Neural cell (in vitro differentiated cells): ENCODE data around the gene ZNF438. TPM values are rescaled to one million over a fixed set of nuclear protein-coding genes. Genes with fewer than 3 reads are reported as not detected.

ENCODE experiments used
- H2AFZ ChIP-seq: fragments of 200-600, 300-800 bp; sonication (generic), shearing (Covaris generic); 2 replicates; pipeline ENCODE4 v1.6.0; 2014; ENCODE audit warnings: low read depth, mild to moderate bottlenecking, antibody characterized with exemption, low read length, moderate library complexity
- H3F3A ChIP-seq: fragments of 200-600 bp; shearing (Covaris generic); 2 replicates; pipeline ENCODE4 v1.6.1; 2016; ENCODE audit warnings: mild to moderate bottlenecking, moderate library complexity, mixed read lengths, antibody characterized with exemption, low read length; ENCODE audit not compliant: insufficient read depth, poor library complexity, severe bottlenecking
- H3K27ac ChIP-seq: fragments of 200-600, 300-800 bp; sonication (generic), shearing (Covaris generic); 2 replicates; pipeline ENCODE4 v1.5.1; 2014; ENCODE audit warnings: mild to moderate bottlenecking, low read length, moderate library complexity
- H3K27me3 ChIP-seq: fragments of 300-800, 200-600 bp; sonication (generic), shearing (Covaris generic); 2 replicates; pipeline ENCODE4 v1.6.0; 2014; ENCODE audit warnings: mild to moderate bottlenecking, low read depth, low read length, moderate library complexity; ENCODE audit not compliant: insufficient read depth
- H3K36me3 ChIP-seq: fragments of 300-800, 200-600 bp; sonication (generic), shearing (Covaris generic); 2 replicates; pipeline ENCODE4 v1.5.1; 2014; ENCODE audit warnings: mild to moderate bottlenecking, antibody characterized with exemption, low read length, moderate library complexity; ENCODE audit not compliant: insufficient read depth
- H3K4me2 ChIP-seq: fragments of 300-800, 200-600 bp; sonication (generic), shearing (Covaris generic); 2 replicates; pipeline ENCODE4 v1.6.0; 2014; ENCODE audit warnings: mild to moderate bottlenecking, low read length
- H3K4me3 ChIP-seq: fragments of 300-800, 200-600 bp; sonication (generic), shearing (Covaris generic); 2 replicates; pipeline ENCODE4 v1.5.1; 2014; ENCODE audit warnings: mild to moderate bottlenecking, low read length, moderate library complexity
- H3K79me2 ChIP-seq: fragments of 200-600 bp; shearing (Covaris generic); replicated peaks from 2 replicates; pipeline ENCODE4 v1.6.0; 2014; ENCODE audit warnings: mild to moderate bottlenecking, low read length, moderate library complexity; ENCODE audit not compliant: insufficient read depth
- H3K9ac ChIP-seq: fragments of 300-800, 200-600 bp; sonication (generic), shearing (Covaris generic); 2 replicates; pipeline ENCODE4 v1.6.1; 2016; ENCODE audit warnings: mild to moderate bottlenecking, low read length, mixed read lengths
- H3K9me2 ChIP-seq: fragments of 200-600 bp; shearing (Covaris generic); 2 replicates; pipeline ENCODE4 v1.6.1; 2016; ENCODE audit warnings: mild to moderate bottlenecking, low read length, mixed read lengths; ENCODE audit not compliant: insufficient read depth
- H3K9me3 ChIP-seq: fragments of 200-600, 300-800 bp; sonication (generic), shearing (Covaris generic); 2 replicates; pipeline ENCODE4 v1.6.1; 2016; ENCODE audit warnings: mild to moderate bottlenecking, mixed run types, low read length, moderate library complexity, mixed read lengths
- H4K20me1 ChIP-seq: fragments of 200-600 bp; shearing (Covaris generic); 2 replicates; pipeline ENCODE4 v1.6.1; 2016; ENCODE audit warnings: mild to moderate bottlenecking, mixed run types; ENCODE audit not compliant: insufficient read depth
- EP300 ChIP-seq: fragments of 450-650 bp; conservative IDR thresholded peaks from 2 replicates; pipeline ENCODE4 v1.6.1; 2014; ENCODE audit warnings: antibody characterized with exemption, mild to moderate bottlenecking, moderate library complexity; ENCODE audit not compliant: poor library complexity, severe bottlenecking
- EZH2 ChIP-seq: fragments of 200-600, 300-800 bp; shearing (Covaris generic), sonication (generic); IDR thresholded peaks from 2 replicates; pipeline ENCODE4 v1.6.1; 2014; ENCODE audit warnings: antibody characterized with exemption, low read length, borderline replicate concordance, mild to moderate bottlenecking; ENCODE audit not compliant: insufficient read depth, poor library complexity, severe bottlenecking
- MXI1 ChIP-seq: fragments of 450-650 bp; conservative IDR thresholded peaks from 2 replicates; pipeline ENCODE4 v1.6.1; 2014; ENCODE audit warnings: antibody characterized with exemption, mild to moderate bottlenecking; ENCODE audit not compliant: poor library complexity, severe bottlenecking
- POLR2AphosphoS5 ChIP-seq: IDR thresholded peaks from 2 replicates; pipeline ENCODE4 v1.6.1; 2012
- RAD21 ChIP-seq: fragments of 450-650 bp; conservative IDR thresholded peaks from 2 replicates; pipeline ENCODE4 v1.6.1; 2014; ENCODE audit warnings: antibody characterized with exemption, mild to moderate bottlenecking, moderate library complexity
- SMC3 ChIP-seq: fragments of 450-650 bp; conservative IDR thresholded peaks from 2 replicates; pipeline ENCODE4 v1.6.1; 2014; ENCODE audit warnings: antibody characterized with exemption, mild to moderate bottlenecking, moderate library complexity; ENCODE audit not compliant: poor library complexity
- TAF1 ChIP-seq: IDR thresholded peaks from 2 replicates; pipeline ENCODE4 v1.6.1; 2012; ENCODE audit warnings: low read depth
- polyA plus RNA-seq: library from polyadenylated mRNA; depleted of rRNA; stranded (reverse); fragments of >200 nt; gene quantifications from 2 replicates; pipeline ENCODE4 v1.2.3, GENCODE V29; 2014
- TF ChIP-seq, protein P1 (sequence below): IDR thresholded peaks from 2 replicates; pipeline ENCODE4 v1.6.1; 2012; ENCODE audit warnings: borderline replicate concordance
- TF ChIP-seq, protein P2 (sequence below): fragments of 450-650 bp; IDR thresholded peaks from 2 replicates; pipeline ENCODE4 v1.5.1; 2014; ENCODE audit warnings: antibody characterized with exemption, mild to moderate bottlenecking, moderate library complexity; ENCODE audit not compliant: poor library complexity, severe bottlenecking

The ZNF438 gene
- polyA plus RNA-seq, 1 donor from 2014 or later, result 0.78 TPM

DNA sequence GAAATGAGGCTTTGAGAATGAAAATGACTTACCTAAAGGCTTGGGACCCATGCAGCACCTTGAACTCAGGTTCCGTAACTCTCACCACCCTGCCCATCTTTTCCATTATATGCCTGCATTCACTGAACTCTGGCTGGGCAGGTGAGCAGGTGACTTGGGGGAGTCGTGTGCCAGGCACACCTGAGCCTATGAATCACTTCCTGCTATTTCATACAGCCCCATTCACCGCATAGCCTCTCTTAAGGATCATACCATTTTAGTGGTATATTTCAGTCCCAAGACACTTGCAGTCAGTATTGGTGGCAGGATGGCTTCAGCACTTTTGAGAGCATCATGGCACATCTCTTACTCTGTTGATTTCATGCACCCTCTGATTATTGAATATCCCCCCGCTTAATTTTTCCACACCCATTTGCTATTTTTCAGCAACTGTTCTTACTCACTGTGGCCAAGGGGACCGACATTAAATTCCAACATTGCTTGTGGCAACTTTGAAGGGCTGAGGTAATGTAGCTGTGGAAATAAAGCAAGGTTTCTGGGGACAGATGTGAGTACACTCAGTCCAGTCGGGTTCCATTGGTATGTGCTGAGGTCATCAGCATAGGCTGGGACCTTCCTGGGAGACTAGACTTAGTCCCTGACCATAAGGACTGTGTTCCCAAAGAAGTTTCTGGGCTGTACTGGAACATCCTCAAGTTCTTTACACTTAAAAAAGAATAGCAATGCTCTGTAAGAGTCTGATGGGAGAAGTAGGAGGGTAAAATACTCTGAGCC, 39.8 kb upstream of the ZNF438 start:
- H3K4me2 ChIP-seq, result no peak overlapping the region
- H3K27me3 ChIP-seq, result no peaks in the 10 kb centered on the region

DNA sequence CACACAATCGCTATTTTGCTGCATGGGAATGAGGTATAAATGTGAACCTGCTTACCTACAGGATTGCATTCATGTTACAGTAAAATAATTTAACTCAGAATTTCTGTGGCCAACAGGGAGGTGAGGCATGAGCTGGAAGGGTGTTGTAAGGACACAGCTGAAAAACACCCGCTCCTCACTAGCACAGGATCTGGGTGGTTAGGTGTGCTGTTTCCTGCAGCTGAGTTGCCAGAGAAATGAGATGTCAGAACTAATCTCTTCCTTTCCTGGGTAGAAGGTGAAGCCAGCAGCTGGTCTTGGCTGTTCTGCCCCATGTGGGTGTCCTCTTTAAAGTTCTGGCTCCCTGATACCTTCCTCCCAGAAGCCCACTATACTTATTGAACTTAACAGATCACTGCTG, 39.0 kb upstream of the ZNF438 start:
- Histone ChIP-seq H2AFZ (no peak overlapping the region), H3K4me2 (no peak overlapping the region), H3K9me2 (no peaks in the 10 kb centered on the region), H3K36me3 (no peaks in the 10 kb centered on the region), H3K79me2 (no peaks in the 10 kb centered on the region), H3K27me3 (no peaks in the 10 kb centered on the region), H4K20me1 (no peaks in the 10 kb centered on the region), H3K4me3 (no peak overlapping the region), H3K27ac (no peak overlapping the region), H3F3A (no peaks in the 10 kb centered on the region), H3K9me3 (no peaks in the 10 kb centered on the region), H3K9ac (no peak overlapping the region)
- TF ChIP-seq MXI1, result no peak
- no peak for TF ChIP-seq TAF1
- TF ChIP-seq EZH2, result no peak
- TF ChIP-seq, protein P1, sequence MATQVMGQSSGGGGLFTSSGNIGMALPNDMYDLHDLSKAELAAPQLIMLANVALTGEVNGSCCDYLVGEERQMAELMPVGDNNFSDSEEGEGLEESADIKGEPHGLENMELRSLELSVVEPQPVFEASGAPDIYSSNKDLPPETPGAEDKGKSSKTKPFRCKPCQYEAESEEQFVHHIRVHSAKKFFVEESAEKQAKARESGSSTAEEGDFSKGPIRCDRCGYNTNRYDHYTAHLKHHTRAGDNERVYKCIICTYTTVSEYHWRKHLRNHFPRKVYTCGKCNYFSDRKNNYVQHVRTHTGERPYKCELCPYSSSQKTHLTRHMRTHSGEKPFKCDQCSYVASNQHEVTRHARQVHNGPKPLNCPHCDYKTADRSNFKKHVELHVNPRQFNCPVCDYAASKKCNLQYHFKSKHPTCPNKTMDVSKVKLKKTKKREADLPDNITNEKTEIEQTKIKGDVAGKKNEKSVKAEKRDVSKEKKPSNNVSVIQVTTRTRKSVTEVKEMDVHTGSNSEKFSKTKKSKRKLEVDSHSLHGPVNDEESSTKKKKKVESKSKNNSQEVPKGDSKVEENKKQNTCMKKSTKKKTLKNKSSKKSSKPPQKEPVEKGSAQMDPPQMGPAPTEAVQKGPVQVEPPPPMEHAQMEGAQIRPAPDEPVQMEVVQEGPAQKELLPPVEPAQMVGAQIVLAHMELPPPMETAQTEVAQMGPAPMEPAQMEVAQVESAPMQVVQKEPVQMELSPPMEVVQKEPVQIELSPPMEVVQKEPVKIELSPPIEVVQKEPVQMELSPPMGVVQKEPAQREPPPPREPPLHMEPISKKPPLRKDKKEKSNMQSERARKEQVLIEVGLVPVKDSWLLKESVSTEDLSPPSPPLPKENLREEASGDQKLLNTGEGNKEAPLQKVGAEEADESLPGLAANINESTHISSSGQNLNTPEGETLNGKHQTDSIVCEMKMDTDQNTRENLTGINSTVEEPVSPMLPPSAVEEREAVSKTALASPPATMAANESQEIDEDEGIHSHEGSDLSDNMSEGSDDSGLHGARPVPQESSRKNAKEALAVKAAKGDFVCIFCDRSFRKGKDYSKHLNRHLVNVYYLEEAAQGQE, result no peak
- no peak for TF ChIP-seq EP300
- TF ChIP-seq SMC3, result no peak

More for the DNA sequence above, 39.8 kb upstream of the ZNF438 start:
- H3K9me2 ChIP-seq, result no peaks in the 10 kb centered on the region
- TF ChIP-seq RAD21 (no peak), POLR2AphosphoS5 (no peak), TAF1 (no peak), EZH2 (no peak), MXI1 (no peak), EP300 (no peak), SMC3 (no peak)
- TF ChIP-seq, protein P1, result no peak
- TF ChIP-seq, protein P2, sequence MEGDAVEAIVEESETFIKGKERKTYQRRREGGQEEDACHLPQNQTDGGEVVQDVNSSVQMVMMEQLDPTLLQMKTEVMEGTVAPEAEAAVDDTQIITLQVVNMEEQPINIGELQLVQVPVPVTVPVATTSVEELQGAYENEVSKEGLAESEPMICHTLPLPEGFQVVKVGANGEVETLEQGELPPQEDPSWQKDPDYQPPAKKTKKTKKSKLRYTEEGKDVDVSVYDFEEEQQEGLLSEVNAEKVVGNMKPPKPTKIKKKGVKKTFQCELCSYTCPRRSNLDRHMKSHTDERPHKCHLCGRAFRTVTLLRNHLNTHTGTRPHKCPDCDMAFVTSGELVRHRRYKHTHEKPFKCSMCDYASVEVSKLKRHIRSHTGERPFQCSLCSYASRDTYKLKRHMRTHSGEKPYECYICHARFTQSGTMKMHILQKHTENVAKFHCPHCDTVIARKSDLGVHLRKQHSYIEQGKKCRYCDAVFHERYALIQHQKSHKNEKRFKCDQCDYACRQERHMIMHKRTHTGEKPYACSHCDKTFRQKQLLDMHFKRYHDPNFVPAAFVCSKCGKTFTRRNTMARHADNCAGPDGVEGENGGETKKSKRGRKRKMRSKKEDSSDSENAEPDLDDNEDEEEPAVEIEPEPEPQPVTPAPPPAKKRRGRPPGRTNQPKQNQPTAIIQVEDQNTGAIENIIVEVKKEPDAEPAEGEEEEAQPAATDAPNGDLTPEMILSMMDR, result no peak
- no peak overlapping the region for H3K27ac ChIP-seq
- no peaks in the 10 kb centered on the region for H3K9me3 ChIP-seq
- no peaks in the 10 kb centered on the region for H3F3A ChIP-seq
- H4K20me1 ChIP-seq, result no peaks in the 10 kb centered on the region
- no peaks in the 10 kb centered on the region for H3K36me3 ChIP-seq
- no peaks in the 10 kb centered on the region for H3K79me2 ChIP-seq
- no peak overlapping the region for H2AFZ ChIP-seq
- no peak overlapping the region for H3K4me3 ChIP-seq
- no peak overlapping the region for H3K9ac ChIP-seq
